GM15510 (cell line): ENCODE results near the gene NBEA.

Source experiments
- POLR2A ChIP-seq: IDR thresholded peaks from 3 replicates; pipeline ENCODE4 v1.6.1; 2011; ENCODE audit warnings: borderline replicate concordance; ENCODE audit not compliant: insufficient read length; ENCODE audit errors: extremely low read depth

The NBEA gene

DNA sequence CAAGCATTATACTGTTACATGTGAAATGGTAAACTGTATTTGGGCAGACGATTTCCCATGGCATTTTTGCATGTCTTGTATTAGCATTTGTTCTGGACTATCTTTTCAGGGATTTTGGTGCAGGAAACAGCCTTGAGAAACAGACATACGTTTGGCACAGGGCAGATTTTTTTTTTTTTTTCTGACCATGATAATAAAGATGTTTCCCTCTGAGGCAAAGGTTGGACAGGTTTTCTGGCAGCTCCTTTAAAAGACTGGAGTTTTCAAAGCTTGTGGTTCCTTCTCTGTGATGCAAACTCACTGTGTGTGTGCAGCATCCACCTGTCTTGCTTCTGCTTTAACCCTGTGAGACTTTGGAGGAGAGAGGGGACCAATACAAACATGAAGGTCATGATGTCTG is 63.0 kb downstream of the NBEA start:
- TF ChIP-seq POLR2A: no peak

DNA sequence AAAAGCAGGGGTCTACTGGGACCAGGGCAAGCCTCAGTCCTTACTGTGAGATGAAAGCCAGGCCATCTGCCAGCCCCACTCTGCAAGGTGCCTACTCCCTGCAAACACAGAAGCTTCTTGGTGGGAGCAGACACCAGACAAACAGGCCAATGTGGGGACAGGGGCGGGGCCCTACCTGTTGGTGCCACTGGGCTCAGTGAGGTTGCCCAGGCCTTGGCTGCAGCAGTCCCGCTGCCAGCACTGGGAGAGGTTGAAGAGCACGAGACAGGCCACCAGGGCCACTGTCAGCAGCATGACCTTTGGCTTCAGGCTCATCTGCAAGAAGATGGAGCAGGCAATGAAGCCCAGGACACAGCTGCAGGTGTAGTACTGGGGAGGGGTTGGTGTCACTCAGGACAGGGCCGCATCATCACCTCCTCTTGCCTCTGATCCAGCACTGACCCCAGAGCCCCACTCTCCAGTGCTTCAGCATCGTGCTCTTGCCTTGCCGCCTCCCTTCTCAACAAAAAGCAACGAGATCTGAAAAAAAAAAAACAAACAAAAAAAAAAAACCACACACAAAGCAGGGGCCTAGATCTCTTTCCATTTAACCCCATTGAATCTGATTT is 72.6 kb downstream of the NBEA start:
- no peak for TF ChIP-seq POLR2A

DNA sequence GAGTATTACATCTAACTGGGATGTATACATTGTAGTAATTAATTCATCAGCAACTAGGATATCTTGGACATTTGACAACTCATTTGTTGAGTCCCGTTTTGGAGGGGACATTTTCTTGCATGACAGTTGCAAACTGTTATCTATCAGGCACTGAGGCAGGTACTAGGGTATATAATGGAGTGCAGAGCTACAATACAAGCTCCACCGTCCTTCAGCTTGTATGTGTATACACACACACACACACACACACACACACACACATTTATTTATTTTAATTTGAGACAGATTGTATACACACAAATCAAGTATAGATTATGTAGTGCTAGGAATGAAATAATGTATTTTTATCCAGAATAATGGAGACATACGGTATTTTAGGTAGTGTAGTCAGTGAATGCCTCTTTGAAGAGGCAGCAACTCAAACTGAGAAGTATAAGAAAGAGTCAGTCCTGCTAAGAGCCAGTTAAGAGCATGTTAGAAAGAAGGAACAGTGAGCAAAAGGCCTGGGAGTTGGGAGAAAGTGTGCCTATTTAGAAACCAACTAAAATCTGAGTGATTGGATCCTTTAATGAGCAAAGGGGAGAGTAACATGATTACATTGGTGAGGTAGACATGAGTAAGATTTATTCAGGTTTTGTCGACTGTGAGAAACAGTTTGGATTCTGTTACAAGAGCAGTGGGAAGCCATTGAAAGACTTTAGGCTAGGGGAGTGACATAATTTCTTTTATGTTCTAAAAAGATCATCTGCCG is 74.5 kb downstream of the NBEA start:
- TF ChIP-seq POLR2A: no peak

DNA sequence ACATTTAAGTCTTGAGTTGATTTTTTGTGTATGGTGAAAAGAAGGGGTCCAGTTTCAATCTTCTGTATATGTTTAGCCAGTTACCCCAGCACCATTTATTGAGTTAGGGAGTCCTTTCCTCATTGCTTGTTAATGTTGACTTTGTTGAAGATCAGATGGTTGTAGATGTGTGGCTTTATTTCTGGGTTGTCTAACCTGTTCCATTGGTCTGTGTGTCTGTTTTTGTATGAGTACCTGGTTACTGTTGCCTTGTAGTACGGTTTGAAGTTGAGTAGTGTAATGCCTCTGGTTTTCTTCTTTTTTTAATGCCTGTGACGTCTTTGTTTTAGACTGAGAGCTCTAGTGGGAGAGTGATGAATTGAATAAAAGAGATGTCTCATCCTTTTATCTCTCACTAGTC is 83.2 kb downstream of the NBEA start:
- TF ChIP-seq POLR2A: no peak

DNA sequence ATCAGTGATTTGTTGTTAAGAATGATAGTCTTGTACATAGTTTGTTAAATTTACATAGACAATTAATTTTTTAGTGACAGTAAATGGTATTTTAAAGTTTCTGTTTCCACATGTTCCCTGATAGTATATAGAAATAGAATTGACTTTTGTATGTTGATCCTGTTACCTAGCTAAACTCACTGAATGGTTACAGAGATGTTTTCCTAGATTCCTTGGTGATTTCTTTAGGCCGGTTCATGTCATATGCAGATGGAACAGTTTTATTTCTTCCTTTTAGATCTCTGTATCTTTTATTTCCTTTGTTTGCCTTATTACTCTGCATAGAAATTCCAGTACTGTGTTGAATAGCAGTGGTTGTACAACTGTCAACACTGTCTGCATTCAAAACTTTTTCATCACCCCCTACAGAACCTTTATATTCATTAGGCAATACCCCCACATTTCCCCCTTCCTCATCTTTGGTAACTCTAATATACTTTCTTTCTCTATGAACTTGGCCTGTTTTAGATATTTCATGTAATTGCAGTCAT is 86.3 kb downstream of the NBEA start:
- TF ChIP-seq POLR2A: no peak

DNA sequence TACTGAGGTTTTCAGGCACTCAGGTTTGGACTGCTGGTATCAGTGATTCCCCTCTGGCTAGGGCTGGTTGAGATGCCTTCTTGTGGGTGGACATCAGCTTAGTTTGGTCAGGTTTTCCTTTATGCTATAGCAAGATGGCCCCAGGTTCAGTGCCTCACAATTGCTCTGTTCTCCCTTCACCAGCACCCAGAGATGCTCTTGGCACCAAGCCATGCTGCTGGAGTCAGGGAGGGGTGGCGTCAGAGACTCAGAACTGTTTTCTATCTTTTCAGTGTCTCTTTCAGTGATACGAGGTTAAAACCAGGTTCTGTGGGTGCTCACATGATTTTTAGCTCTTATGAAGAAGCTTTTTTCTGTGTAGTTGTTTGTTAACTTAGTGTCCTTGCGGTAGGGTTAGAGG is 96.9 kb downstream of the NBEA start:
- TF ChIP-seq POLR2A: no peak

DNA sequence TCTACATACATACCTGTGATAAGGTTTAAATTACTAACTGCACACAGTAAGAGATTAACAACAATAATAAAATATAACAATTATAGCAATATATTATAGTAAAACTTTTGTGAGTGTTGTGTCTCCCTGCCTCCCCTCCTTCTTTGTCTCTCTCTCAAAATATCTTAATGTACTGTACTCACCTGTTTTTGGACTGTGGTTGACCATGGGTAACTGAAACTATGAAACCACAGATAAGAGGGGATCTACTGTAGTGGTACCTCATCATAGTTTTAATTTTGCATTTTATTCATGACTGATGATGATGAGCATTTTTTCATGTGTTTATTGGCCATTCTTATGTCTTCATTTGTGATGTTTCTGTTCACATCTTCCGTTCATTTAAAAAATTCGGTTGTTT is 104.5 kb downstream of the NBEA start:
- TF ChIP-seq POLR2A: no peak

DNA sequence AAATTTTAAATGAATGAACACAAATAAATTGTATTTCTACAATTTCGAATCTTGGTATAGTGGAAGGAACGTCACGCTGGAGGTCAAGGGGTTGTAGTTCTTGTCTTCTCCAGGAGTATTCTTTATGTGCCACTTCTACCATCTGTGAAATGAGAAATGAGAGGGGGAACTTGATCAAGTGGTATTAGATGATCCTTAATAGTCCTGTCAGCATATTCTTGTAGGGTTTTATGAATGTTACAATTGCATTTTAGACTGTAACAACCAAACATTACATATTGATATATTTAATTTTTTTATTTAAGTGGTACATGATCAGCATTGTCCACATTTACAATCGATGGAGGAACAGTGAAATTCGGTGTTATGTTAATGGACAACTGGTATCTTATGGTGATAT is 113.6 kb downstream of the NBEA start:
- no peak for TF ChIP-seq POLR2A

DNA sequence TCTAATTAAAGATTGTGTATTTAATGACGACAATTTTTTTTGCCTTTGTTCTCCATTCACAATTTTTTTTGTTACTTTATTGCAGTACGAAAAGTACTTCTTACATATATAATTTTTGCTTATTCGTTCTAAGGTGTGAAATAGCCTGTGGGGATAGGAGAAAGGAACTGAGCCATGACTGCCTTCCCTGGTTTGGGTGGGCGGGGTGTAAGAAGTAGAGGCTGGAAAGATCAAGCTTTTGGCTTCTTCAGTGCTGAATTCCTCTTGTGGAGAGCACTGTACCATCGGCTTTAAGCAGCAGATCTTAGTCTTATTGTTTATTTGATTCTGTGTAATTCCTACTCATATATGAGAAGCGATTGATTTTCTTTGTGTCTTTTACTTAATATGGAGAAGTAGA is 115.8 kb downstream of the NBEA start:
- TF ChIP-seq POLR2A: no peak

DNA sequence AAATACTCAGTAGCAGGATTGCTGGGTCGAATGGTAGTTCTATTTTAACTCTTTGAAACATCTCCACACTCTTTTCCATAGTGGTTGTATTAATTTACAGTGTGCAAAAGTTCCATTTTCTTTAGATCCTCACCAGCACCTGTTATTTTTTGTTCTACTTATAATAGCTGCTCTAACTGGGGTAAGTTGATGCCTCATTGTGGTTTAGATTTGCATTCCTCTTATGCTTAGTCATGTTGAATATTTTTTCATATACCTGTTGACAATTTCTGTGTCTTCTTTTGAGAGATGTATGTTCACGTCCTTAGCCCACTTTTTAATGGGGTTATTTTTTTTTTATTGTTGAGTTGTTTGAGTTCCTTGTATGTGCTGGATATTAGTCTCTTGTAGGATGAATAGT is 144.6 kb downstream of the NBEA start:
- TF ChIP-seq POLR2A: no peak

DNA sequence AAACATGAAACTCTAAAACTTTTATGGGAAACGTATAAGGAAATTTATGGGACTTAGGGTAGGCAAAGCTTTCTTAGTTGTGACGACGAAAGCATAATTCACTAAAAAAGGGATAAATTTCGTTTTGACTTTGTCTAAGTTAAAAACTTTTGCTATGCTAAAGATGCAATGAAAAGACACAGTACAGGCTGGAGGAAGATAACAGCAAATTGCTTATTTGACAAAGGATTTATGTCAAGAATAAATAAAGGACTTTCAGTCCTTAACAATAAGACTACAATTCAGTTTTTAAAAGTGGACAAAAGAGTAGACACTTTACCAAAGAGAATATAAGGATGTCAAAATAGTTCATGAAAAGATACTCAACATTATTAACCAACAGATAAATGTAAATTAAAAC is 150.2 kb downstream of the NBEA start:
- TF ChIP-seq POLR2A: no peak

DNA sequence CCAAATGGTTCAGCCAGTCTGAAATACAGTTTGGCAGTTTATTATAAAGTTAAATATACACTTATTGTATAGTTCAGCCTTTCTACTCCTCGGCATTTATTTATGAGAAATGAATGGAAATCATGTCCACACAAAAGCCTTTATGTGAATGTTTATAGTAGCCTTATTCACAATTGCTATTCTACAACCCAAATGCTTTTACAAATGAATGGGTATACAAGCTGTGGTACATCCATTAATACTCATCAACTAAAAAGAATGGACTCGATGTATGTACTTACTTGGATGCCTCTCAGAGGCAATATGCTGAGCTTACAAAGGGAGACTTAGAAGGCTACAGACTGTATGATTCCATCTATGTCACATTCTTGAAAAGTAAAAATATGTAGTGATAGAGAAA is 150.7 kb downstream of the NBEA start:
- no peak for TF ChIP-seq POLR2A

DNA sequence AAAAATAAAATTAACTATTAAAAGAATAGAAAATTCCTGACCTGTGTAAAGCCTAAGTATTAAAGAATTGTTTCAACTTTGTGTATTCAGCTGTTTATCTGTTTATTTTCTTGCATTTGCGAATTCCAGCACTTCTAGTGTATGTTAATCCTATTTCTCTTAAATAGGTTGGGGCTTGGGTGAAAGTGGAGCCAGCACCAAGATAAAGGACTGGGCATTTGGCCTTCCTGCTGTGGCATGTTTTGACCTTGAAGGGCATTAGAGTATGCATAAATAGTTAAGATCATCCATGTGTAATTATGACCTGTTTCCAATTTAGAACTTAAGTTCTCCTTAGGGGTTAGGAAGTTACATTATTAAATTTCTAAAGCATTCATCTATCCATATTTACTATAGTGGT is 151.3 kb downstream of the NBEA start:
- TF ChIP-seq POLR2A: no peak

DNA sequence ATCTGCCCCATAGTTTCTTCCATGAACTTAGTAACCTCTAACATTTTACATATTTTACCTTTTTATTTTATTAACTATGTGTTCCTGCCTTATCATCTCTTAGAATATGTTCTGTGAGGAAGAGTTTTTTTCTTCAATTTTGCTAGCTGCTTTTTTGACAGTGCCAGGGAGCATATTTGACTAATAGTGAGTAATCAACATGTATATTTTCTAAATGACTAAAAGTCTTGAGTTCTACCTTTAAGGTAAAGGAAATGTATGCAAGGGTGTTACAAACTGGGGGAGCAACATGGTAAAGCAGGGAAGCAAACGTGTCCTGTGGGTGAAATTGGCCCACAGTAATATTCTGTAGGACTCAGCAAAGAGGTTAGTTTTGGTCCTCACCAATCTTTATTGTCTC is 165.5 kb downstream of the NBEA start:
- TF ChIP-seq POLR2A: no peak

DNA sequence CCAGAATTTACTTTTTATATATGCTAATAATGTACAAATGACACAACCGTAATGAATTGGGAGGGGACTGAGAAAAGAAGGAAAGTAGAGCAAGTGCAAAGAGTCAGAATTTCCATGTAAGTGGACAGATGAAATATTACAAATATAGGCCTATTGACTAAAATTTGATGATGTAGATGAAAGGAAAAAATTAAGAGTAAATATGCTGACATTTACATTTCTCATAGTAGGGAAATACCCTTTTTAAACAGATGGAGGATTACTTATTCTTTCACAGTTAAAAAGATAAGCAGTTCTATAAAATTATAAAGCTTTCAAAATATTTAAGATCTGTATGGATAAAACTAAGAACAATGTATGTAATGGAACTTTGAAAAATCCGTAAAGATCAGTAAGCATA is 185.4 kb downstream of the NBEA start:
- no peak for TF ChIP-seq POLR2A

DNA sequence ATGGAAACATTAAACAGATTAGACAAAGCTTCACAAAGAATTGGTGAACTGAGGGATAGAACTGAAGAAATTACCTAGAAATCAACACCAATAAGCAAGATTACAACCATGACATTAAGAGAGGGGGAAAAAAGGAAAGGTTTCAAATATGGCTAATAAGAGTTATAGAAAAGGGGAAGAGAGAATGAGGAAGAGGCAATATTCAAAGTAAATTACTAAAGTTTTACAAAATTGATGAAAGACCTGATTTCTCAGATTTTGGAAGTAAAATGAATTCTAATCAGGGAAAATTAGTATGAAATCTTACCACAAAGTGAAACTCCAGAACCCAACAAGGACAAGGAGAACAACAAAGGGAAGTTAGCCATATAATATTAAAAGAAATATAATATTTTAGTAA is 187.4 kb downstream of the NBEA start:
- no peak for TF ChIP-seq POLR2A

DNA sequence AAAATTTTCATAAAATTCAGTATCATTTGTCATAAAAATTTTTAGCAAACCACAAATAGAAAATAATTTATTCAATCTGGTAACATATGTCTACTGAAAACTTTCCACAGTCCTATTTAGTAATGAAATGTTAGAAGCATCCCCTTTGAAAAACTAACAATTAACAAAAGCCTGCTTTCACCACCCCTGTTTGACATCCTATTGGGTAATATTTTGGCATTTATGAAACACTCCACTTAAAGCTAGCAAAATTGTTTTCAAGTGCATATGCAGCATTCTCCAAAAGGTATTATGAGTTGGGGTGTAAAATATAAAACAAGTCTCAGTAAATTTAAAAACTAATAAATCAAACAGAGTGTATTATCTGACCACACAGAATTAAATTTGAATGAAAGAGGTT is 189.4 kb downstream of the NBEA start:
- no peak for TF ChIP-seq POLR2A

DNA sequence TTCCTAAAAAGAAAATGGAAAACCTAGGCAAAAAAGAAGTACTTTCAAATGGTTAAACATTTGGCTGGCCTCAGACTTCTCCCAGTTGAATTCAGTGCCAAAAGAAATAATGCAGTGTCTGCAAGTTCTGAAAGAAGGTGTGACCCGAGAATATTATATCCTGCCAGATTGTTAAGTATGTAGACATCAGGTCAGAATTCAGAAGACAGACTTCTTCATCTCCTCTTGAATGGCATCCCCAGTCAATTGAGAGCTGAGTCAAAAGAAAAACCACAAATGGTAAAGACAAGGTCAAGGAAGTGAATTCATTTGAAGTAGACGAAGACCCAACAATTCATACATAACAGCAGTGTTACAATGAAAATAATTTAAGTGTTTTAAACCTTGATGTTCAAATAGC is 194.5 kb downstream of the NBEA start:
- no peak for TF ChIP-seq POLR2A

DNA sequence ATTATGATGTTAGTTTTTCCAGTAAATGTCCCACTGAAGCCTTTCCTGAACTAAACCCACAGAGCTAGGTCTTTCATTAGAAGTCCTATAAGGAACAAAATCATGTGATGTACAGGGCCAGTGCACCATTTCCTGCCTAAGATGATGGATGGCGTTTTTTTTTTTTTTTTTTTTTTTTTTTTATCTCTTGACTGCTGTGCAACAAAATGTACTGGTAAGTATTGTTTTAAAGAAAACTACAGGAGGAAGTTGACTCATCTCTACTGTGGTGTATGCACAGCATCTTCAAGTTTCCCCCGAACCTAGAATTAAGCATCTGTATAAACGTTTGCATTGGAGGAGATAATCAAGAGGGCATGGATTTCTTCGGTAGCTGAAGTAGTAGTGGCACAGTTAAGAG is 197.5 kb downstream of the NBEA start:
- TF ChIP-seq POLR2A: no peak
